HG03378 (cell line): Measurements from ENCODE around the gene SCN1B.

Experiments used
- ATAC-seq: cut with Tn5 transposase; IDR thresholded peaks from one replicate; pipeline ENCODE4 v1.9.1; 2021; ENCODE audit warnings: mild to moderate bottlenecking, moderate library complexity; ENCODE audit not compliant: unreplicated experiment

SCN1B gene

DNA sequence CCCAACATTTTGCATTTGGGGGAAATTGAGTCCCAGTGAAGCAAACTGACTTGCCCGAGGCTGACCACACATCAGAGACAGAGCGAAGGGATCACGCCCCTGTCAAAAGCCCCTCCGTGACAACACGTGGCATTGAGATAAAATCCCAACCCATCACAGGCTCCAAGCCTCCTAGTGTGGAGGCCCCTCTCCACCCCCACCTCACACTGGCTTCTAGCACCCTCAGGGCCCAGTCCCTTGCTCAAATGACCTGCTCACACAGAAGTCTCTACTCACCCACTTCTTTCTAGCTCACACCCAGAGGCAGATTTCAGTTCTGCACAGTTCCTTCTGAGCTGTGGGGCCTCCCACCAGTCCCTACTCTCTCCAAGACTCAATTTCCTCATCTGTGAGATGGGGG lies 21.5 kb downstream of the SCN1B start:
- no peak for ATAC-seq

DNA sequence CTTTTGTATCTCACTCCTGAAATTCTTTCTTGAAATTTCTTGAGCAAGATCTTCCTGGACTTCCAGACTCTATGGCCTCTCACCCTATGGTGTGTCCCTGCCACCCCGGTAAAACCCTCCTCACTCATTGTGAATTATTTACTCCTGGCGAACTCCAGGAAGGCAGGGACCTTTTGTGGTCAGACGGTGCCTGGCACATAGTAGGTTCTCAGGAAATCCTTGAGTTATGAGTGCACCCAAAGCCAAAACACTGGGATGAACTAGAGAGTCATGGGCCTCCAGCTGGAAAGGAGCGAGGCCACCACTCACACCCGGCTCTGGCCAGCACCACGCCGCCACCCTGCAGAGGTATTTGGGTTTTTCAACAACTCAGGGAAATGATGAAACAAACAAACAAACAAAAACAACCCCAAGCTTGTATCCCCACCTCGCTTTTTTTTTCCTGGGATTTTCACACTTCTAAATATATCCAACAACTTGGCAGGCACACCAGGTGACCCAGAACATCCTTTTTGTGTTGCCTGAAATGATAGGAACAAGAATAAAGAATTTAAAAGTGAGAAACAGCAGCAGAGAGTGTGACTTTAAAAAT lies 22.4 kb downstream of the SCN1B start:
- ATAC-seq, result no peak

DNA sequence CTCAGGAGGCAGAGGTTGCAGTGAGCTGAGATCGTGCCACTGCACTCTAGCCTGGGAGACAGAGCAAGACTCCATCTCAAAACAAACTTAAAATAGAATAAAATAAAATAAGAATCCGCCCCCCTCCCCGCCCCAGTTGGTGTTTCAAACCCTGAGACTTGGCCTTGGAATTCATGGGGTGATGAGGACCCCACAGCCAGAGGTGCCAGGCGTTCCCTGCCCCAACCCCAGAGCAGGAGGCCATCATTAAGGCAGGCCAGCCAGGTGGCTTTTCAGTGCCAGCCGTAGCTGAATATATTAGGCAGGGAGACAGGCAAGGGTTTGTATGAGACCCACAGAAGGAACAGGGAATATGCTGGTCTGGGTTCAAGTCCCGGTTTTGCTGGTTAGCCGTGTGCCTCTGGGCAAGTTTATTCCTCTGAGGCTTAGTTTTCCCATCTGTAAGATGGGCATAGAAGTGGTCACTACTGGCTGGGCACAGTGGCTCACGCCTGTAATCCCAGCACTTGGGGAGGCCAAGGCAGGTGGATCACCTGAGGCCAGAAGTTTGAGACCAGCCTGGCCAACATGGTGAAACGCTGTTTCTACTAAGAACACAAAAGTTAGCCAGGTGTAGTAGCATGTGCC lies 23.5 kb downstream of the SCN1B start:
- ATAC-seq, result no peak

DNA sequence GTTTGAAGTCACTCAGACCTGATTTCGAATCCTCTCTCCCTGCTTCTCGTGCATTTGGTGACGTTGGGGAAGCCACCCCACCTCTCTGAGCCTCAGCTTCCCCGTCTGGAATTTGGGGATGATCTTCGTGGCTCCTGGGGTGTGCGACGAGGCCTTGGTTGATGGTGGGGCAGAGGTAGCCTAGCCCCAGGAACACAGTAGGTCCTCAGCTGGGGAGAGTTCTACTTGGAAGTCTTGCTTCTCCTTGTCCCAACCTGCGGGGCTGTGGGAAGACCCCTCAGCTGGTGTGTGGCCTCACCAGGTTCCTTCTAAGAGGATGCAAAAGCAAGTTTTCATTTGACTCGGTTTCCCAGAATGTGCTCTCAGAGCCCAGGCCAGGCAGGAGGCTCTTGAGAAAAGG lies 24.4 kb downstream of the SCN1B start:
- ATAC-seq, result no peak

DNA sequence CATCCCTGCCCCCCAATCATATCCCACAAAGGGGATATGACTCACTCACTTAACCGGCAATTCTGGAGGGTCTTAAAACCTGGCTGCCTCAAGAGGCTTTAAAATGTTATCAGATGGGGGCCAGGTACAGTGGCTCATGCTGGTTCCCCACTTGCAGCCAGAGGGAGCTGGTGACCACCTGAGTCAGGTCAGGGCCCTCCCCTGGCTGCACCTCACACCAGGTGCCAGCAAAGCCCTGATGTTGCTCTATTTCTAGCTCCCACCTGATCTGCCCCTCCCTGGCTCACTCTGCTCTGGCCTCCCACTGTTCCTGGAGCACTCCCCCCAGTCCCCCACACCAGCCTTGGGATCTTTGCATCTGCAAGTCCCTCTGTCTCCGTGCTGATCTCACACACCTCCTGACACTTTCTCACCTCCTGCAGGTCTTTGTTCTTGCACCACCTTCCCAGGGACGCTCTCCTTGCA lies 25.5 kb downstream of the SCN1B start:
- no peak for ATAC-seq

DNA sequence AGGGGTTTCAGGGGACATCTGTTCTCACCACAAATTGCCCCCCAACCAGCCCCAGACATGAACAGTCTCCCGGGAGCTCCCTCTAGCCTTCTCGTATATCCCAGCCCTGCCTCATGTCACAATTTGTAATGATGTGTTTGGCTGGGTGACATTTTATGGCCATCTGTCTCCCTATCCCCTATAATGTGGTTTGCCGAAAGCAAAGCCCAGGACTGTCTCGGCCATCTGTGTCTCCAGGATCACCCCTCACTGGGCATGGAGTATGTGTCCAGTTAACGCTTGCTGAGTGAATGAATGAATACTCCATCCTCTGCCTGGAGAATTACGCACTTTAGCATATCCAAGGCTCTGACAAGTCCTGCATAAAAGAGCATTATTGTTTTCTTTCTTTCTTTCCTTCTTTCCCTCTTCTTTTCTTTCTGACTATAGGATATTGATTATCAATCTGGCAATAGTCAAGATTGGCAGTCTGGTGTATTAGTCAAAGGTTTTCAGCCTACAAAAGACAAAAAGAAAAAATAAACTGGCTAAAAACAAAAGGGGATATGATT lies 26.3 kb downstream of the SCN1B start:
- no peak for ATAC-seq

DNA sequence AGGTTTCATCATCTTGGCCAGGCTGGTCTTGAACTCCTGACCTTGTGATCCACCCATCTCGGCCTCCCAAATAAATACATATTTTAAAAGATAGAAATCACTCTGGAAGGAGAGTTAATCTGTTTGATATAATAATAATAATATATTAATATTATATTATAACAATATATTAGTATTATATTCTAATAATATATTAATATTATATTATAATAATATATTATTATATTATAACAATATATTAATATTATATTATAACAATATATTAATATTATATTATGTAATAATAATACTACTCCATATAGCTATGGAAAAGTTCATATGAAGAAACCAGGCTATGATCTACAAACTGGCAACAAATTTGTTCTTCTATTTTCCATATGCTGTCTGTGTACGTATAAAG lies 28.1 kb downstream of the SCN1B start:
- no peak for ATAC-seq

DNA sequence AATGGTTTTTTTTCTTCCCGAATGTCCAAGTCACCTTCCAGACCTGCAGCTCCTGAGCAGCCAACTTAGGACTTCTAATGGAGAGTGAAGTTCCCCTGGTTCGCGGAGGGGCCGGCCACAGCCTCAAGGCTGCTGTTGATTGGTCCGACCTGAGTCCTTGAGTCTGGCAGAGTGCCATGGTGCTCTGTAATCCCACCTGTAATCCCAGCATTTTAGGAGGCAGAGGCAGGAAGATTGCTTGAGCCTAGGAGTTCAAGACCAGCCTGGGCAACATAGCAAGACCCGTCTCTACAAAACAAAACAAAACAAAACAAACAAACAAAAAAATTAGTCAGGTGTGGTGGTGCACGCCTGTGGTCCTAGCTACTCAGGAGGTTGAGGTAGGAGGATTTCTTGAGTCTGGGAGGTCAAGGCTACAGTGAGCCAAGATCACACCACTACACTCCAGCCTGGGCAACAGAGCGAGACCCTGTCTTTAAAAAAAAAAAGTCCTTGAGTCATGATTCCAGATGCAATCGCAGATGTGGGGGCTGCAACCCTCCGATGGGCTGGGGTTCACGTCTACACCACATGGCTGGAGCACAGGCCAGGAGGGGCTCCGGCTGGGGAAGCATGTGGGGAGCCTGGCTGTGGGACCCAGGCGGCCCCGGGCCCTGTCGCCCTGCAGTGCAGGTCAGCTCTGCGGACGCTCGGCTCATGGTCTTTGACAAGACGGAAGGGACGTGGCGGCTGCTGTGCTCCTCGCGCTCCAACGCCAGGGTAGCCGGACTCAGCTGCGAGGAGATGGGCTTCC lies 28.9 kb downstream of the SCN1B start:
- no peak for ATAC-seq

DNA sequence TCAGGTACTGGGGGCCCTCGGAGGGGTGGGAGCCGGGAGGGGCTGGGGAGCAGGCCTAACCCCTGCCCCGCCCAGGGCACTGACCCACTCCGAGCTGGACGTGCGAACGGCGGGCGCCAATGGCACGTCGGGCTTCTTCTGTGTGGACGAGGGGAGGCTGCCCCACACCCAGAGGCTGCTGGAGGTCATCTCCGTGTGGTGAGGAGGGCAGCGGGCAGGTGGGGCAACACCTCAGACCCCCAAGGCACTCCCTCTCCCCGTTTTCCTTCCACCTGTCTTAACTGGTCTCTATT lies 29.5 kb downstream of the SCN1B start:
- no peak for ATAC-seq

DNA sequence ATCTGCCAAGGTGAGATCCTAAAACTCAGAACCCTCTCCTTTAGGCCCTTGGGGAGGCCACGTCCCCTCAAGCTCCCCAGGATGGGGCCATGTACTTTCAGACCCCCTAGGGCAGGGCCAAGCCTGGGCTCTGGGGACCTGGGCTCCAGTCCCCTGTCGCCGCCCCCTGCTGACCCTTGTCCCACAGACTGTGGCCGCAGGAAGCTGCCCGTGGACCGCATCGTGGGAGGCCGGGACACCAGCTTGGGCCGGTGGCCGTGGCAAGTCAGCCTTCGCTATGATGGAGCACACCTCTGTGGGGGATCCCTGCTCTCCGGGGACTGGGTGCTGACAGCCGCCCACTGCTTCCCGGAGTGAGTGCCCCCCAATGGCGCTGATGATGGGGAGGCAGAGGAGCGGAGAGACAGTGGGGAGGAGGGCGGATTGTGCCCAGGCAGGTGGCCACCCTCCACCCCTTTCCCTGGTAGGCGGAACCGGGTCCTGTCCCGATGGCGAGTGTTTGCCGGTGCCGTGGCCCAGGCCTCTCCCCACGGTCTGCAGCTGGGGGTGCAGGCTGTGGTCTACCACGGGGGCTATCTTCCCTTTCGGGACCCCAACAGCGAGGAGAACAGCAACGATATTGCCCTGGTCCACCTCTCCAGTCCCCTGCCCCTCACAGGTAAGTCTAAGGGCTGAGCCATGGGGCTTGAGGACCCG lies 30.0 kb downstream of the SCN1B start:
- no peak for ATAC-seq

DNA sequence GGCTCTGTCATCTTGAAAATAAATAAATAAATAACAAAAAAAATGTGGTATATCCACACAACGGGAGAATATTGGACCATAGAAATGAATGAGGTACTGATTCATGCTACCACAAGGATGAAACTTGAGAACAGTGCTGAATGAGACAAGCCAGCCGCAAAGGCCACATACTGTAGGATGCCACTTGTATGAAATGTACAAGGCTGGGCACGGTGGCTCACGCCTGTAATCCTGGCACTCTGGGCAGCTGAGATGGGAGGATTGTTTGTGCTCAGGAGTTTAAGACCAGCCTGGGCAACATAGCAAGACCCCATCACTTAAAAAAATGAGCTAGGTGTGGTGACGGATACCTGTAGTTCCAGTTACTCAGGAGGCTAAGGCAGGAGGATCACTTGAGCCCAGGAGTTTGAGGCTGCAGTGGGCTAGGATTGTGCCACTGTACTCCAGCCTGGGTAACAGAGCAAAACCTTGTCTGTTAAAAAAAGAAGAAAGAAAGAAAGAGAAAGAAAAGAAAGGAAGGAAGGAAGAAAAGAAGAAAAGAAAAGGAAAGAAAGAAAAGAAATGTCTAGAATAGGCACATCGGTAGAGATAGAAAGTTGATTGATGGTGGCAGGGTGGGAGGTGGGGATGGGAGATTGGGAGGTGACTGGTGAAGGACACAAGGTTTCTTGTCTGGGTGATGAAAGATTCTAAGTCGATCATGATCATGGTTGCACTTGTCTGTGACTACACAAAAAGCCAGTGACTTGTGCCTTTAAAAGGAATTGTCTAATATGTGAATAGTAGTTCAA lies 31.5 kb downstream of the SCN1B start:
- ATAC-seq, result no peak

DNA sequence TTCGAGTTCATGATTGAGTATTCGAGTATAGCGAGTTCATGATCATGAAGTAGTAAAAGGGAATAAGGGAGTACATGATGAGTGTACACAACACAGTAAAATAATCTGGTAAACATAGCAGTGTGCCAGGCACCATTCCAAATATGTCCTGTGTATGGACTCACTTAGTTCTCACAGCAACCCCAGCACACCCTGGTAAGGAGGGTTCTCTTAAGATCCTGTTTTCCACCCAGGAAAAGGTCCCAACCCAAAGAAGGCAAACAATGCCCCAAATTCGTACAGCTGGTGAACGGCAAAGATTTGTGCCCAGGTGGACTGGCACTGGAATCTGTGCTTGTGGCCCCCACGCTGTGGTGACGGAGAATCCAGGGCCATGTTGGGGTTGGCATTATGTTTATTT lies 32.7 kb downstream of the SCN1B start:
- ATAC-seq, result no peak

DNA sequence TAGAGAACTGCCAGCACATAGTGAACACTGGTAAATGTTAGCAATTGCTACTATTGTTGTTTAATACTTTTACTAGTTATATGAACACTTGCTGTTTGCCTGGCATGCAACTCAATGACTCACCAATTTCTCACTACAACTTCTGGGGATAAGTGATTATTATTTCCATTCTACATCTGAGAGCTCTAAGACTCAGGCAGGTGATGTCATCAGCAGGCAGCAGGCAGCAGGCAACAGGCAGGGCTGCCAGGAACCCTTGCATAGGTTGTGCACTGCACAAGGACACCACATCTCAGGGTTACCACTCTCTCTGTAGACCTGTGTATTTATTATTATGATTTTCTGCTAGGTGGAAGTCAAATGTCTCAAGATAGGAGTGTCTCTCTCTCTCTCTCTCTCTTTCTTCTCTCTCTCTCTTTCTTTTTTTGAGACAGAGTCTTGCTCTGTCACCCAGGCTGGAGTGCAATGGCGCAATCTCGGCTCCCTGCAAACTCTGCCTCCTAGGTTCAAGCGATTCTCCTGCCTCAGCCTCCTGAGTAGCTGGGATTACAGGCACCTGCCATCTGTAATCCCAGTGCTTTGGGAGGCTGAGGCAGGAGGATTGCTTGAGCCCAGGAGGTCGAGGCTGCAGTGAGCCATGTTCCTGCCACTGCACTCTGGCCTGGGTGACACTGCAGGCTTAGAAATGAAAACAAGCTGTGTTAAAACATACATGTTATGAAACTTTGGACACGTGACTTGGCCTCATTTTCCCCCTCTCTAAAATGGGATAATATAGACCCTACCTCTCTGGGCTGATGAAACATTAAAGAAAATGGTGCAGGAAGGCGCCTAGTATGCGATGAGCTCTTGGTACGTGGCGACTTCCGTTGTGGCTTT lies 33.9 kb downstream of the SCN1B start:
- no peak for ATAC-seq

DNA sequence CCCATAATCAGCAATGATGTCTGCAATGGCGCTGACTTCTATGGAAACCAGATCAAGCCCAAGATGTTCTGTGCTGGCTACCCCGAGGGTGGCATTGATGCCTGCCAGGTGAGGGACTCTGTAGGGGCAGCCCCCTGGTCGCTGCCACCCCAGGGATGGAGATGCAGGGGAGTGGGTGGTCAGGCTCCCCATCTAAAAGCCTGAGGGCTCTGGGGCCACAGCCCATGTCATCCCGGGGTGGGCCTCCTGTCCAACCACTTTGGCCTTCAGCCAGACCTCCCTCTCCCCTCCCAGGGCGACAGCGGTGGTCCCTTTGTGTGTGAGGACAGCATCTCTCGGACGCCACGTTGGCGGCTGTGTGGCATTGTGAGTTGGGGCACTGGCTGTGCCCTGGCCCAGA lies 35.3 kb downstream of the SCN1B start:
- ATAC-seq, result no peak

DNA sequence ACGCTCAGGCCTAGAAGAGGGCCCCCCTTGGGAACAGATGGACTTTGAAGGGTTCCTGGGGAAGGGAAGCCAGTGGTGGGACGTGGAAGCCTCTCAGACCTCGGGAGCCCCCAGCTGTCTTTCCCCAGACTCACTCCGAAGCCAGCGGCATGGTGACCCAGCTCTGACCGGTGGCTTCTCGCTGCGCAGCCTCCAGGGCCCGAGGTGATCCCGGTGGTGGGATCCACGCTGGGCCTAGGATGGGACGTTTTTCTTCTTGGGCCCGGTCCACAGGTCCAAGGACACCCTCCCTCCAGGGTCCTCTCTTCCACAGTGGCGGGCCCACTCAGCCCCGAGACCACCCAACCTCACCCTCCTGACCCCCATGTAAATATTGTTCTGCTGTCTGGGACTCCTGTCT lies 35.9 kb downstream of the SCN1B start:
- no peak for ATAC-seq

DNA sequence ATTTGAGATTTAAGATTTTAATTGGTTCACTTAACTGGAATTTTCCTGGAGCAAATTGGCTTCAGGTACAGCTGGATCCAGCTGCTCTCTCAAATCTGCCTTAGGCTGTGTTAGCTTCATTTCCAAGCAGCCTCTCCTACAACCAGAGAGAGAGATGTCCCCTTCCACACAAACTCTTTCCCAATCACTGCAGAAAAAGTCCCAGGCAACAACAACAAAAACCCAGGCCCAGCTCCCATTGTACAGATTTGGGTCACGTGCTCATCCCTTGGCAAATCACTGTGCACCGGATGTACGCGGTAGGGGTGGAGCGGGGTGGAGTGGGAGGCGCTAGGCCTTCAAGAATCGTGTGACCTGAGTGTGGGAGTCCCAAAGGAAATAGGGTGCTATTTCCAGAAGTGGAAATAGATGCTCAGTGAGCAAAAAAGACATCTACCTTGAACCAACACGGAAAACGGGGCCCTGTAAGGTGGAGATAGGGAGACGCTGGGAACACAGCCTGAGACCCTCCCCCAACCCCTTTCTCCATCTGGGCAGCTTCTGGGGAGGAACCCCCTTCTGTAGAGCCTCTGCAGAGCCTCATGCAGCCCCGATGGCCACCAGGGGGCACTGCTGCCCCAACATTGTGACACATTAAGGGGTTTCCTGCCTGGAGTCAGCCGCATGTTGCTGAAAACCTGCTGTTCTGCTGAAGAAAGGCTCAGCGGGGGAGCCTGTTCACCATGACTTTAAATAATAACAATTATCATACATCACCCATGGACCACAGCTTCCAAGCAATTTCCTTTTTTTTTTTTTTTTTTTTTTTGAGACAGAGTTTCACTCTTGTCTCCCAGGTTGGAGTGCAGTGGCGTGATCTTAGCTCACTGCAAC lies 36.7 kb downstream of the SCN1B start:
- no peak for ATAC-seq

DNA sequence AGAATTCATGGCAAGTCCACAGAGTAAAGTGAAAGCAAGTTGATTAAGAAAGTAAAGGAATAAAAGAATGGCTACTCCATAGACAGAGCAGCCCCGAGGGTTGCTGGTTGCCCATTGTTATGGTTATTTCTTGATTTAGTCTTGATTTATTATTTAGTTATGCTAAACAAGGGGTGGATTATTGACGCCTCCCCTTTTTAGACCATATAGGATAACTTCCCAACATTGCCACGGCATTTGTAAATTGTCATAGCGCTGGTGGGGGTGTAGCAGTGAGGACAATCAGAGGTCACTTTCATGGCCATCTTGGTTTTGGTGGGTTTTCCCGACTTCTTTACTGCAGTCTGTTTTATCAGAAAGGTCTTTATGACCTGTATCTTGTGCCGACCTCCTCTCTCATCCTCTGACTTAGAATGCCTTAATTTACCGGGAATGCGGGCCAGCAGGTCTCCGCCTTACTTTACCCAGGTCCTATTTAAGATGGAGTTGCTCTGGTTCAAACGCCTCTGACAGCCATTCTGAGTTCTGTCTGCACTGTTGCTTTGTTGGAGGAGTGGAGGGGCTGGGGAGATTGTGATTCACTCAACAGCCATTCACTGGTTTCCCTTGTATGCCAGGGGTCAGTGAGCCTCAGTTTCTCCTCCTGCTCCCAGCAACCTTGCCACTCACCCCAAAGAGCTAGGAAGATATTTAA lies 38.8 kb downstream of the SCN1B start:
- ATAC-seq, result no peak

DNA sequence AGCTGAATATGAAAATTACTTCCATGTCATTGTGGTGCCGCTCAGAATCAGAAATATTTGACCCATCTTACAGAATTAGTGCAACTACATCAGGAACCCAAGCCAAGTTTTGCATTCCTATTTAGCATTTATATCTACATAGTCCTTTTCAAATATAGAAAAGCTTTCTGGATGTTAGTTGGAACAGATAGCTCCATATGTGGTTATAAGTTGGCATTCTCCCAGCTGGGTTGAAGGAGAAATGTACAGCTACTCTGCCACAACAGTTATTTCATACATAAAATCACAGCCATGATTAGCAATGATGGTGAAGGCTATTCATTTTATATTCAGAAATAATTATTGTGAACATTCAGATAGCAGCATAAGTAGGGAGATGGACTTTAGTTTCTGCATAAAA lies 39.4 kb downstream of the SCN1B start:
- no peak for ATAC-seq
